Stimulated activated CD4-positive, alpha-beta T cell treated with anti-CD3 and anti-CD28 coated beads, Interleukin-4, amount 100 ng/mL, for 48 hours (primary cell): ENCODE data around the gene ST7L.
"Not testable (repeated sequence)": the region's sequence is repeated elsewhere in the genome, so short reads cannot be mapped to it uniquely, and the experiment has no call there.

Experiments
- DNase-seq, 2 donors: peaks; one replicate each; pipeline ENCODE4 v3.0.0-alpha.2; 2020; ENCODE audit warnings: low read depth in 2 of 2

The ST7L gene

DNA sequence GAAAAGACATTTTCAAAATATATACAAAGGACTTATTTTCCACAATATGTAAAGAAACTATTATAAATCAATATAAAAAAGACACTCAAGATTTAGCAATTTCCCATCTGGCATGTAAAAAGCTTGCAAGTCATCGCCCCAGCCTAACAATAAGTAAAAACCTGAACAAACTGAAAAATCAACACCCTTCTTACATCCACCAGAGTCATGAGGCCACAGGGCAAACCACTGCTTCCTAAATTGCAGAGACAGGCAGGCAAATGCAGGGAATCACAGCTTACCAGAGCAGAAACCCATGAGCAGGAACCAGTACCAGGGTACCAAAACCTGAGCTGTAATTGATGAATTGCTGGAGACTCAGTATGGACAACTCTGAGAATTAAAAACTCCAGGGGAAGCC, 126.9 kb downstream of the ST7L start:
- no peak for DNase-seq

DNA sequence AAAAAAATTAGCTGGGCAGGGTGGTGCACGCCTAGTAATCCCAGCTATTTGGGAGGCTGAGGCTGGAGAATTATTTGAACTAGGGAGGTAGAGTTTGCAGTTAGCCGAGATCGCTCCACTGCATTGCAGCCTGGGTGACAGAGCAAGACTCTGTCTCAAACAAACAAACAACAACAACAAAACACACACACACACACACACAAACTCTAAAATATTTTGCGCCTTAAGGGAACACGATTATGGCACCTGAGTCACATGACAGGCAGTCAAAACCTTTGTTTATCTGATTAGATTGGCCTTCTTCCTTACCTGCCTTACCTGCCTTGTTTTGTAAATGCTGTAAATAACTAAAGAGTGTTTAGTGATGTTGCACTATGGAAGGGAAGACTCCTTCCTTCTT, 130.8 kb downstream of the ST7L start:
- no peak for DNase-seq

DNA sequence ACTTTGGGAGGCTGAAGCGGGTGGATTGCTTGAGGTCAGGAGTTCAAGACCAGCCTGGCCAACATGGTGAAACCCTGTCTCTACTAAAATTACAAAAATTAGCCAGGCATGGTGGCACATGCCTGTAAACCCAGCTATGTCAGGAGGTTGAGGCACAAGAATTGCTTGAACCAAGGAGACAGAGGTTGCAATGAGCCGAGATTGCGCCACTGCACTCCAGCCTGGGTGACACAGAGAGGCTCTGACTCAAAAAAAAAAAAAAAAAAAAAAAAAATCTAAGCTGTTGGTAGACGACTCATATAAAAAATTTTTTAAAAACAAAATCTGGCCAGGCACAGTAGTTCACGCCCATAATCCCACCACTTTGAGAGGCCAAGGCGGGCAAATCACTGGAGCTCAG, 131.3 kb downstream of the ST7L start:
- DNase-seq, result not testable (repeated sequence)

DNA sequence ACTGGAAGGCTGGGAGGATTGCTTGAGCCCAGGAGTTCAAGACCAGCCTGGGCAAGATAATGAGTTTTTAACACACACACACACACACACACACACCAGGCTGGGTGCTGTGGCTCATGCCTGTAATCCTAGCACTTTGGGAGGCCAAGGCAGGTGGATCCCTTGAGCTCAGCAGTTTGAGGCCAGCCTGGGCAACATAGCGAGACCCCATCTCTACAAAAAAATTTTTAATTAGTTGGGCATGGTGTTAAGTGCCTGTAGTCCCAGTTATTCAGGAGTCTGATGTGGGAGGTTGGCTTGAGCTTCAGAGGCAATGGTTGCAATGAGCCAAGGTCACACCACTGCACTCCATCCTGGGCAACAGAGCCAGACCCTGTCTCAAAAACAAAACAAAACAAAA, 132.9 kb downstream of the ST7L start:
- DNase-seq, result not testable (repeated sequence)

DNA sequence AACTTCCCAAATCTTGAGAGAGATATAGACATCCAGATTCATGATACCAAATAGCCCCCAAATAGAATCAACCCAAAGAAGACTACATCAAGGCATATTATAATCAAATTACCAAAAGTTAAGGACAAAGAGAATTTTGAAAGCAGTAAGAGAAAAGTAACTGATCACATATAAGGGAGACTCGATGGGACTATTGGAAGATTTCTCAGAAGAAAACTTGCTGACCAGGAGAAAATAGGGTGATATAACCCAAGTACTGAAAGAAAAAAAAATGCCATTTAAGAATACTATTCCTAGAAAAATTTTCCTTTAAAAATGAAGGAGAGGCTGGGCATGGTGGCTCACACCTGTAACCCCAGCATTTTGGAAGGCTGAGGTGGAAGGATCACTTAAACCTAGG, 140.6 kb downstream of the ST7L start:
- DNase-seq, result no peak

DNA sequence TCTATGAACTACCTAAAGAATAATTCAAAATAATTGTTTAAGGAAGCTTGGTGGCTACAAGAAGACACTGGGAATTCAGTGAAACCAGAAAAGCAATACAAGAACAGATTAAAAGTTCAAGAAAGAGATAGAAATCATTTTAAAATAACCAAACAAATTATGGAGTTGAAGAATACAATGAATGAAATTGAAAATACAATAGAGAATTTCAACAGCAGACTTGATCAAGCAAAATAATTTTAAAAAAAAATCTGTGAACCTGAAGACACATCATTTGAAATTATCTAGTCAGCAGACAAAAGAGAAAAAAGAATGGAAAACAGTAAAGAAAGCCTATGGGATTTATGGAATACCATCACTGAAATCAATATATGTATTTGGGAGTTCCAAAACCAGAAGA, 141.4 kb downstream of the ST7L start:
- DNase-seq, result no peak
